Measurements from ENCODE around the gene SCYL3.

DNA sequence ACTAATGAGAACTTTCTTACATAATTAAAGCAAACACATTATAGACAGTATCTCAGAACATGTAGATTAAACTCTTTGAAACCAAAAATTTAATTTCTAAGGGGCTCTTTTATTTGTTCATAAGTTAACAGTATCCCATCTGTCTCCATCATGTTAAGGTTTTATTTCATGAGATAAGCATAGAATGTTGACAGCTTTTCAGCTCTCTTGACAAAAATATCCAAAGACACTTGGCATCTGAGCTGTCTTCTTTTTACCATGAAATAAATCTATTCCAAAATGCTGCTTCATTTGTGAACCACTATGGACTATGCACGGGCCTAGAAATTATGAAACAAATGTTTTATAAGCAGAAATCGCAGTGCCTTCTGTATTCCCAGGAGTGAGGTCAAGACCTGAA lies 45.2 kb downstream of the SCYL3 start:
- TF ChIP-seq CTCF (IDR thresholded peaks at IDR 0.05) (no peak), POLR2A (IDR thresholded peaks at IDR 0.05) (no peak)
